Measurements from ENCODE around the gene CNTNAP2. TPM values are rescaled to one million over a fixed set of nuclear protein-coding genes. Genes with fewer than 3 reads are reported as not detected.

Gene CNTNAP2
- total RNA-seq, 3 donors from 2014 or later (not counting 1 experiment from before 2014, with no cell fraction given), result 0.18 to 1.1 TPM; not detected in 1

DNA sequence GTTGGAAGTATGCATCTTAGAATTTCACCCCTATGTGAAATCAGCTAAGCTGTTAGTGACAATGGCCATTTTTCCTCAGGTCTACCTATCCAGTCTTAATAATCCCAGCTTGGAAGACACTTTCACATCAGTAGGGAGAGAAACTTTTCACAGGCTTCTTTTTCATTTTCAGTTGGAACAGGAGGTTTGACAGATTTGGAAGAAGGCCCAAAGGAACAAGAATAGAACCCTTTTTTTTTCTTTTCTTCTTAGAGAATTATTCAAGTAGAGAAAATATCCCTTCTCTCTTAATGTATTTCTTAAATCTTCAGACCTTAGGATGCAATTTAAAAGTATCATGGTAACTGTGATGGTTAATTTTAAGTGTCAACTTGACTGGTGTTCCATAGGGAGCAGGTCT is 2063.5 kb downstream of the CNTNAP2 start:
- ATAC-seq, result no peak
- no peaks in the 10 kb centered on the region for H3K9me3 ChIP-seq (ENCODE audit: control insufficient read depth, insufficient read depth, low read length)
- DNase-seq, result no peak
- intact Hi-C loops (cut with micrococcal nuclease), result no loop called here
- H3K36me3 Mint-ChIP-seq, result no peaks in the 10 kb centered on the region
- H3K27me3 Mint-ChIP-seq (ENCODE audit: low read depth in 2 of 2), result peaks cover 3 to 10% of the 10 kb centered on the region in 2 donors
- H3K9me3 Mint-ChIP-seq, result peaks cover 0 to 3% of the 10 kb centered on the region in 2 donors
- no peak overlapping the region for H3K4me3 Mint-ChIP-seq
- H3K27ac ChIP-seq (ENCODE audit: low read length), result no peak overlapping the region
- H3K4me1 Mint-ChIP-seq, result no peaks in the 10 kb centered on the region
- no peaks in the 10 kb centered on the region for H3K36me3 ChIP-seq (ENCODE audit: control insufficient read depth, insufficient read depth, low read length)
- H3K4me3 ChIP-seq (ENCODE audit: low read length), result no peak overlapping the region
- no peaks in the 10 kb centered on the region for H3K4me1 ChIP-seq (ENCODE audit: control insufficient read depth, insufficient read depth, low read length)
- H3K27ac Mint-ChIP-seq, result no peak overlapping the region
- H3K27me3 ChIP-seq (ENCODE audit: control insufficient read depth, insufficient read depth, low read length), result no peaks in the 10 kb centered on the region
- no peak for TF ChIP-seq CTCF (IDR thresholded peaks at IDR 0.05)

DNA sequence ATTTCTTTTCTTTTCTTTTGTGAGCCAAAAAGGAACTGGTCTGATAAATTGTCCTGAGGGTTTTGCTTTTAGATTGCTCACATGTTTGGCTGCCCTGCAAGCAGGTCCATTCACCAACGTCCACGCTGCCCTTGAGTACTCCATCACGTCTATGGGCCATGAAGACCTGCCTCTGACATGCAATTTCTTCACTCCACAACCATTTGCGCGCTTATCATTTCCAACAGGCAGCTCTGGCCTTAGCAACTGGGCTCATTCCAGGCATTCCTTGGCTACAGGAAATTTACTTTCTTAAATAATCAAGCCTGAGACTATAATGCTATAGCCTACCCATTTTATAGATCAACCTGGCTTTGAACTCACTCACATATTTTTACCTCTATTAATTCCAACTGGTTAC is 2065.7 kb downstream of the CNTNAP2 start:
- TF ChIP-seq CTCF (IDR thresholded peaks at IDR 0.05), result no peak
- no peak overlapping the region for H3K27ac ChIP-seq (ENCODE audit: low read length)
- H3K36me3 ChIP-seq (ENCODE audit: control insufficient read depth, insufficient read depth, low read length), result no peaks in the 10 kb centered on the region
- intact Hi-C loops (cut with micrococcal nuclease), result no loop called here
- Mint-ChIP-seq H3K9me3 (no peaks in the 10 kb centered on the region), H3K27ac (no peak overlapping the region), H3K4me1 (no peaks in the 10 kb centered on the region), H3K4me3 (no peak overlapping the region), H3K27me3 (ENCODE audit: low read depth in 2 of 2) (peaks cover 3 to 10% of the 10 kb centered on the region in 2 donors), H3K36me3 (no peaks in the 10 kb centered on the region)
- H3K4me1 ChIP-seq (ENCODE audit: control insufficient read depth, insufficient read depth, low read length), result no peaks in the 10 kb centered on the region
- 86% methylated on average over 5 of the region's 5 CpGs for WGBS (ENCODE audit: insufficient coverage)
- no peaks in the 10 kb centered on the region for H3K27me3 ChIP-seq (ENCODE audit: control insufficient read depth, insufficient read depth, low read length)
- no peak for DNase-seq
- no peak for ATAC-seq
- no peak overlapping the region for H3K4me3 ChIP-seq (ENCODE audit: low read length)
- no peaks in the 10 kb centered on the region for H3K9me3 ChIP-seq (ENCODE audit: control insufficient read depth, insufficient read depth, low read length)

- H3K27ac ChIP-seq (ENCODE audit: low read length), result no peak overlapping the region
- no peaks in the 10 kb centered on the region for H3K36me3 Mint-ChIP-seq
- H3K36me3 ChIP-seq (ENCODE audit: control insufficient read depth, insufficient read depth, low read length), result no peaks in the 10 kb centered on the region
- H3K27ac Mint-ChIP-seq, result no peak overlapping the region
- peaks cover 3 to 10% of the 10 kb centered on the region in 2 donors for H3K27me3 Mint-ChIP-seq (ENCODE audit: low read depth in 2 of 2)
- no peak for TF ChIP-seq CTCF (IDR thresholded peaks at IDR 0.05)
- 85% methylated on average over 5 of the region's 5 CpGs for WGBS (ENCODE audit: insufficient coverage)
- no peaks in the 10 kb centered on the region for H3K9me3 ChIP-seq (ENCODE audit: control insufficient read depth, insufficient read depth, low read length)
- H3K4me1 ChIP-seq (ENCODE audit: control insufficient read depth, insufficient read depth, low read length), result no peaks in the 10 kb centered on the region
- no peak overlapping the region for H3K4me3 ChIP-seq (ENCODE audit: low read length)
- H3K4me3 Mint-ChIP-seq, result no peak overlapping the region
- no peak for DNase-seq
- H3K4me1 Mint-ChIP-seq, result no peaks in the 10 kb centered on the region
- ATAC-seq, result no peak
- H3K9me3 Mint-ChIP-seq, result no peaks in the 10 kb centered on the region
- intact Hi-C loops (cut with micrococcal nuclease), result no loop called here
- H3K27me3 ChIP-seq (ENCODE audit: control insufficient read depth, insufficient read depth, low read length), result no peaks in the 10 kb centered on the region
Measured at GRCh38 chr7:148185041-148185440, 2068.4 kb downstream of the CNTNAP2 start.

- H3K4me1 Mint-ChIP-seq, result no peaks in the 10 kb centered on the region
- Histone ChIP-seq H3K4me3 (ENCODE audit: low read length) (no peak overlapping the region), H3K27ac (ENCODE audit: low read length) (no peak overlapping the region), H3K27me3 (ENCODE audit: control insufficient read depth, insufficient read depth, low read length) (no peaks in the 10 kb centered on the region), H3K36me3 (ENCODE audit: control insufficient read depth, insufficient read depth, low read length) (no peaks in the 10 kb centered on the region), H3K9me3 (ENCODE audit: control insufficient read depth, insufficient read depth, low read length) (no peaks in the 10 kb centered on the region), H3K4me1 (ENCODE audit: control insufficient read depth, insufficient read depth, low read length) (no peaks in the 10 kb centered on the region)
- no peak for TF ChIP-seq CTCF (IDR thresholded peaks at IDR 0.05)
- no peak overlapping the region for H3K4me3 Mint-ChIP-seq
- peaks cover 0 to 2% of the 10 kb centered on the region in 2 donors for H3K9me3 Mint-ChIP-seq
- 100% methylated on average over 2 of the region's 6 CpGs for WGBS (ENCODE audit: insufficient coverage)
- intact Hi-C loops (cut with micrococcal nuclease), result no loop called here
- ATAC-seq (no peak), DNase-seq (no peak)
- no peak overlapping the region for H3K27ac Mint-ChIP-seq
- H3K27me3 Mint-ChIP-seq (ENCODE audit: low read depth in 2 of 2), result peaks cover 0 to 5% of the 10 kb centered on the region in 2 donors
- no peaks in the 10 kb centered on the region for H3K36me3 Mint-ChIP-seq
Measured at GRCh38 chr7:148187471-148187870, 2070.9 kb downstream of the CNTNAP2 start.

Measured in natural killer cell (primary cell).